H9 (cell line): ENCODE results near the gene LYRM7. TPM values are rescaled to one million over a fixed set of nuclear protein-coding genes. Genes with fewer than 3 reads are reported as not detected.

Experiments used
- DNase-seq: peaks from one replicate; pipeline ENCODE4 v3.0.0-alpha.2; 2017
- H2AFZ ChIP-seq: one replicate; pipeline ENCODE4 v1.6.1; 2013; ENCODE audit warnings: mild to moderate bottlenecking, low read length, control low read depth, moderate library complexity
- H2AK5ac ChIP-seq: 2 replicates; pipeline ENCODE4 v1.6.1; 2013; ENCODE audit warnings: low read length, control low read depth, mixed read lengths; ENCODE audit not compliant: insufficient read length
- H2BK120ac ChIP-seq: one replicate; pipeline ENCODE4 v1.6.1; 2013; ENCODE audit warnings: low read depth, mild to moderate bottlenecking, low read length, control low read depth, inconsistent platforms; ENCODE audit not compliant: poor library complexity, severe bottlenecking
- H2BK12ac ChIP-seq: 2 replicates; pipeline ENCODE4 v1.6.1; 2013; ENCODE audit warnings: low read length, control low read depth, mixed read lengths, low read depth; ENCODE audit not compliant: insufficient read length
- H2BK15ac ChIP-seq: 2 replicates; pipeline ENCODE4 v1.6.1; 2013; ENCODE audit warnings: low read depth, low read length, control low read depth
- H2BK20ac ChIP-seq: one replicate; pipeline ENCODE4 v1.6.1; 2013; ENCODE audit warnings: low read depth, mild to moderate bottlenecking, low read length, control low read depth, inconsistent platforms; ENCODE audit not compliant: poor library complexity, severe bottlenecking
- H2BK5ac ChIP-seq: 2 replicates; pipeline ENCODE4 v1.6.1; 2013; ENCODE audit warnings: low read length, control low read depth, mixed read lengths; ENCODE audit not compliant: insufficient read length
- H3K14ac ChIP-seq: 2 replicates; pipeline ENCODE4 v1.6.1; 2013; ENCODE audit warnings: low read length, control low read depth; ENCODE audit not compliant: insufficient read depth
- H3K18ac ChIP-seq: 2 replicates; pipeline ENCODE4 v1.6.1; 2013; ENCODE audit warnings: low read depth, mild to moderate bottlenecking, mixed read lengths, low read length, control low read depth; ENCODE audit not compliant: insufficient read length
- H3K23ac ChIP-seq: 2 replicates; pipeline ENCODE4 v1.6.1; 2013; ENCODE audit warnings: low read length, control low read depth, mixed read lengths, low read depth; ENCODE audit not compliant: insufficient read length
- H3K23me2 ChIP-seq: 2 replicates; pipeline ENCODE4 v1.6.1; 2013; ENCODE audit warnings: low read depth, mild to moderate bottlenecking, mixed read lengths, low read length, control low read depth; ENCODE audit not compliant: insufficient read length, poor library complexity, severe bottlenecking
- H3K27ac ChIP-seq: 2 replicates; pipeline ENCODE4 v1.5.1; 2013; ENCODE audit warnings: low read length, control low read depth, mixed read lengths, low read depth; ENCODE audit not compliant: insufficient read length
- H3K27me3 ChIP-seq: 2 replicates; pipeline ENCODE4 v1.6.1; 2013; ENCODE audit warnings: low read length, control low read depth, inconsistent platforms; ENCODE audit not compliant: insufficient read depth
- H3K4ac ChIP-seq: 2 replicates; pipeline ENCODE4 v1.6.1; 2013; ENCODE audit warnings: low read depth, mild to moderate bottlenecking, control low read depth, inconsistent platforms, low read length, moderate library complexity
- H3K4me1 ChIP-seq: 2 replicates; pipeline ENCODE4 v1.6.1; 2013; ENCODE audit warnings: low read length, control low read depth, inconsistent platforms; ENCODE audit not compliant: insufficient read depth
- H3K4me2 ChIP-seq: 2 replicates; pipeline ENCODE4 v1.6.1; 2013; ENCODE audit warnings: low read length, control low read depth, mixed read lengths; ENCODE audit not compliant: insufficient read length, insufficient read depth
- H3K56ac ChIP-seq: 2 replicates; pipeline ENCODE4 v1.6.1; 2013; ENCODE audit warnings: low read depth, mild to moderate bottlenecking, mixed read lengths, low read length, control low read depth; ENCODE audit not compliant: insufficient read length
- H3K79me1 ChIP-seq: 2 replicates; pipeline ENCODE4 v1.6.1; 2013; ENCODE audit warnings: low read depth, mild to moderate bottlenecking, moderate library complexity, low read length, control low read depth, inconsistent platforms; ENCODE audit not compliant: insufficient read depth, poor library complexity, severe bottlenecking
- H3K79me2 ChIP-seq: 2 replicates; pipeline ENCODE4 v1.6.1; 2013; ENCODE audit warnings: low read length, control low read depth, inconsistent platforms; ENCODE audit not compliant: insufficient read depth
- H3K9ac ChIP-seq: 2 replicates; pipeline ENCODE4 v1.6.1; 2013; ENCODE audit warnings: low read length, control low read depth, mixed read lengths; ENCODE audit not compliant: insufficient read length; ENCODE audit errors: extremely low read depth
- H3K9me3 ChIP-seq: one replicate; pipeline ENCODE4 v1.6.1; 2013; ENCODE audit warnings: low read depth, low read length, inconsistent platforms; ENCODE audit not compliant: control insufficient read depth
- H3T11ph ChIP-seq: one replicate; pipeline ENCODE4 v1.6.1; 2013; ENCODE audit warnings: mild to moderate bottlenecking, low read length, control low read depth, inconsistent platforms
- H4K20me1 ChIP-seq: one replicate; pipeline ENCODE4 v1.6.1; 2013; ENCODE audit not compliant: control insufficient read depth, insufficient read length, insufficient read depth
- H4K5ac ChIP-seq: 2 replicates; pipeline ENCODE4 v1.6.1; 2013; ENCODE audit warnings: low read depth, mild to moderate bottlenecking, mixed read lengths, low read length, control low read depth; ENCODE audit not compliant: insufficient read length
- H4K8ac ChIP-seq: replicated peaks from 2 replicates; pipeline ENCODE4 v1.6.1; 2013; ENCODE audit warnings: low read length, control low read depth, mixed read lengths, low read depth; ENCODE audit not compliant: insufficient read length
- H4K91ac ChIP-seq: 2 replicates; pipeline ENCODE4 v1.6.1; 2013; ENCODE audit warnings: low read depth, mild to moderate bottlenecking, moderate library complexity, mixed read lengths, low read length, control low read depth; ENCODE audit not compliant: insufficient read length
- H3K27ac Mint-ChIP-seq, 3 experiments: 2 replicates in 2 of 3; 3 replicates in 1 of 3; pipeline ENCODE4 v1.8.0; 2020 to 2021; ENCODE audit warnings: mixed read lengths in 3 of 3, mild to moderate bottlenecking in 1 of 3, moderate library complexity in 1 of 3
- H3K27me3 Mint-ChIP-seq: 2 replicates; pipeline ENCODE4 v1.8.0; 2021; ENCODE audit warnings: low read depth, mild to moderate bottlenecking, moderate library complexity, mixed read lengths
- H3K36me3 Mint-ChIP-seq, 3 experiments: 2 replicates in 2 of 3; 3 replicates in 1 of 3; pipeline ENCODE4 v1.8.0; 2020 to 2021; ENCODE audit warnings: low read depth in 3 of 3, mixed read lengths in 3 of 3; ENCODE audit not compliant: insufficient read depth in 1 of 3
- H3K4me1 Mint-ChIP-seq, 2 experiments: 2 replicates each; pipeline ENCODE4 v1.8.0; 2020; ENCODE audit warnings: mixed read lengths in 2 of 2
- H3K4me3 Mint-ChIP-seq, 2 experiments: 2 replicates in 1 of 2; 3 replicates in 1 of 2; pipeline ENCODE4 v1.8.0; 2020 to 2021; ENCODE audit warnings: mild to moderate bottlenecking in 2 of 2, mixed read lengths in 2 of 2, moderate library complexity in 1 of 2
- H3K9me3 Mint-ChIP-seq, 2 experiments: 2 replicates in 1 of 2; 3 replicates in 1 of 2; pipeline ENCODE4 v1.8.0; 2020; ENCODE audit warnings: mild to moderate bottlenecking in 2 of 2, mixed read lengths in 2 of 2, moderate library complexity in 1 of 2
- WGBS: extraction: QIAGEN DNeasy Blood & Tissue Kit; methylation state at CpG from one replicate; pipeline ENCODE4 v1.1.7; 2013; ENCODE audit warnings: missing lambda C conversion rate, low lambda C conversion rate, mixed read lengths; ENCODE audit not compliant: insufficient read length; ENCODE audit errors: extremely low coverage; 5-methylcytosine and 5-hydroxymethylcytosine counted together
- total RNA-seq: library from RNA; stranded (reverse); gene quantifications from 2 replicates; pipeline ENCODE4 v1.2.1, GENCODE V29; 2021
- TF ChIP-seq, protein P1 (sequence below): fragments of 200-600 bp; sonication (generic); conservative IDR thresholded peaks from 3 replicates; pipeline ENCODE4 v1.8.0; 2021; ENCODE audit warnings: antibody characterized with exemption, mild to moderate bottlenecking

The LYRM7 gene
- total RNA-seq, 1 experiment from 2014 or later, result 7.0 TPM

GRCh38 chr5:131217791-131218190, 47.0 kb downstream of the LYRM7 start:
- peak overlapping the region in 1 of 3 experiments; percentile 82; a peak in 1 of 7 replicates for H3K27ac Mint-ChIP-seq
- H3K4me1 Mint-ChIP-seq, result no peaks in the 10 kb centered on the region
- no peak overlapping the region for H3K56ac ChIP-seq
- DNase-seq, result no peak
- TF ChIP-seq, protein P1, sequence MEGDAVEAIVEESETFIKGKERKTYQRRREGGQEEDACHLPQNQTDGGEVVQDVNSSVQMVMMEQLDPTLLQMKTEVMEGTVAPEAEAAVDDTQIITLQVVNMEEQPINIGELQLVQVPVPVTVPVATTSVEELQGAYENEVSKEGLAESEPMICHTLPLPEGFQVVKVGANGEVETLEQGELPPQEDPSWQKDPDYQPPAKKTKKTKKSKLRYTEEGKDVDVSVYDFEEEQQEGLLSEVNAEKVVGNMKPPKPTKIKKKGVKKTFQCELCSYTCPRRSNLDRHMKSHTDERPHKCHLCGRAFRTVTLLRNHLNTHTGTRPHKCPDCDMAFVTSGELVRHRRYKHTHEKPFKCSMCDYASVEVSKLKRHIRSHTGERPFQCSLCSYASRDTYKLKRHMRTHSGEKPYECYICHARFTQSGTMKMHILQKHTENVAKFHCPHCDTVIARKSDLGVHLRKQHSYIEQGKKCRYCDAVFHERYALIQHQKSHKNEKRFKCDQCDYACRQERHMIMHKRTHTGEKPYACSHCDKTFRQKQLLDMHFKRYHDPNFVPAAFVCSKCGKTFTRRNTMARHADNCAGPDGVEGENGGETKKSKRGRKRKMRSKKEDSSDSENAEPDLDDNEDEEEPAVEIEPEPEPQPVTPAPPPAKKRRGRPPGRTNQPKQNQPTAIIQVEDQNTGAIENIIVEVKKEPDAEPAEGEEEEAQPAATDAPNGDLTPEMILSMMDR, result no peak
- H3K27me3 ChIP-seq, result no peaks in the 10 kb centered on the region
- H4K91ac ChIP-seq, result no peak overlapping the region
- H2BK20ac ChIP-seq, result no peak overlapping the region
- no peaks in the 10 kb centered on the region for H3K79me1 ChIP-seq
- no peak overlapping the region for H2BK120ac ChIP-seq
- no peak overlapping the region for H3K18ac ChIP-seq
- no peak overlapping the region for H3K23ac ChIP-seq
- H3K9me3 Mint-ChIP-seq, result no peaks in the 10 kb centered on the region
- no peak overlapping the region for H2BK5ac ChIP-seq
- H3K14ac ChIP-seq, result no peak overlapping the region
- no peak overlapping the region for H3K4me2 ChIP-seq
- H3T11ph ChIP-seq, result no peak overlapping the region
- no peak overlapping the region for H2AK5ac ChIP-seq
- WGBS, result no CpG with 5 or more reads among the region's 4 CpGs
- no peak overlapping the region for H2BK12ac ChIP-seq
- no peaks in the 10 kb centered on the region for H3K27me3 Mint-ChIP-seq
- H3K36me3 Mint-ChIP-seq, result no peaks in the 10 kb centered on the region; a peak in 1 of 7 replicates
- H2BK15ac ChIP-seq, result no peak overlapping the region
- no peaks in the 10 kb centered on the region; the same call in 1 of the 2 replicates for H3K79me2 ChIP-seq
- H3K4me1 ChIP-seq, result no peaks in the 10 kb centered on the region
- H3K9me3 ChIP-seq, result no peaks in the 10 kb centered on the region
- H4K8ac ChIP-seq, result no peak overlapping the region
- no peak overlapping the region for H3K4ac ChIP-seq
- H3K4me3 Mint-ChIP-seq, result no peak overlapping the region
- no peak overlapping the region for H3K27ac ChIP-seq
- no peak overlapping the region for H4K5ac ChIP-seq
- H4K20me1 ChIP-seq, result no peaks in the 10 kb centered on the region
- no peaks in the 10 kb centered on the region for H3K23me2 ChIP-seq
- H3K9ac ChIP-seq, result no peak overlapping the region
- no peak overlapping the region for H2AFZ ChIP-seq
